ENCODE measurements around the gene FAU. TPM values are rescaled to one million over a fixed set of nuclear protein-coding genes. Genes with fewer than 3 reads are reported as not detected.
A peak's percentile ranks its signal among the peaks of the same experiment; 100 is the strongest.

FAU gene
- total and polyA plus RNA-seq, 9 of the 15 experiments (the other 6 are each of a cell fraction or from before 2014, with no cell fraction given), result 433 to 1,827 (median 942) TPM

- TF ChIP-seq BRD4 (IDR thresholded peaks at IDR 0.05) (0 out of 2 replicates have a peak, but pooled peaks have one; percentile 46), ZBTB9 (CRISPR knock-in tag; IDR thresholded peaks at IDR 0.05) (peak; percentile 70), NONO (IDR thresholded peaks at IDR 0.05; ENCODE audit: low read depth in 2 of 2, low read length in 1 of 2) (peak in 1 of 2 experiments; percentile 12; a peak in 1 of 4 replicates), ARID2 (IDR thresholded peaks at IDR 0.05) (peak; percentile 26; the same call in 1 of the 2 replicates), GTF2E2 (tag; IDR thresholded peaks at IDR 0.05) (no peak; the same call in 1 of the 2 replicates), KDM4B (IDR thresholded peaks at IDR 0.05; ENCODE audit: borderline replicate concordance in 2 of 2, low read depth in 1 of 2) (peak in 1 of 2 experiments; percentile 85; a peak in 2 of 4 replicates), NFIC (IDR thresholded peaks at IDR 0.05) (0 out of 2 replicates have a peak, but pooled peaks have one; percentile 17), TOE1 (IDR thresholded peaks at IDR 0.05; ENCODE audit: borderline replicate concordance) (peak; percentile 75; the same call in 1 of the 2 replicates), TOE1 (CRISPR knock-in tag; IDR thresholded peaks at IDR 0.05; ENCODE audit: borderline replicate concordance, low read depth) (no peak), ZNF282 (CRISPR knock-in tag; IDR thresholded peaks at IDR 0.05) (peak; percentile 89), ZNF274 (IDR thresholded peaks at IDR 0.05; ENCODE audit: borderline replicate concordance, low read depth, low read length) (no peak), RAD21 (CRISPR knock-in tag; conservative IDR thresholded peaks at IDR 0.05 in 1 of 2, IDR thresholded peaks at IDR 0.05 in 1 of 2) (peak; percentile 84 to 85), MTF1 (CRISPR knock-in tag; IDR thresholded peaks at IDR 0.05; ENCODE audit: borderline replicate concordance) (no peak), GABPA (tag; conservative IDR thresholded peaks at IDR 0.05; ENCODE audit: low read depth) (peak; percentile 99), ZC3H8 (IDR thresholded peaks at IDR 0.05) (peak; percentile 16; the same call in 1 of the 2 replicates), MAFK (IDR thresholded peaks at IDR 0.05; ENCODE audit: low read length) (no peak), RFX5 (IDR thresholded peaks at IDR 0.05; ENCODE audit: low read depth, low read length) (no peak), CREM (IDR thresholded peaks at IDR 0.05; ENCODE audit: low read depth) (peak; percentile 96), TEAD4 (IDR thresholded peaks at IDR 0.05; ENCODE audit: low read length) (no peak), TEAD4 (CRISPR knock-in tag; IDR thresholded peaks at IDR 0.05; ENCODE audit: borderline replicate concordance) (peak; percentile 35; the same call in 1 of the 2 replicates), PHF20 (IDR thresholded peaks at IDR 0.05; ENCODE audit: partially characterized antibody) (peak; percentile 90)
- TF ChIP-seq, protein P1, sequence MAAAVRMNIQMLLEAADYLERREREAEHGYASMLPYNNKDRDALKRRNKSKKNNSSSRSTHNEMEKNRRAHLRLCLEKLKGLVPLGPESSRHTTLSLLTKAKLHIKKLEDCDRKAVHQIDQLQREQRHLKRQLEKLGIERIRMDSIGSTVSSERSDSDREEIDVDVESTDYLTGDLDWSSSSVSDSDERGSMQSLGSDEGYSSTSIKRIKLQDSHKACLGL (CRISPR knock-in tag; IDR thresholded peaks at IDR 0.05; ENCODE audit: borderline replicate concordance, poor library complexity, severe bottlenecking), result peak; percentile 56
- TF ChIP-seq, protein P2, sequence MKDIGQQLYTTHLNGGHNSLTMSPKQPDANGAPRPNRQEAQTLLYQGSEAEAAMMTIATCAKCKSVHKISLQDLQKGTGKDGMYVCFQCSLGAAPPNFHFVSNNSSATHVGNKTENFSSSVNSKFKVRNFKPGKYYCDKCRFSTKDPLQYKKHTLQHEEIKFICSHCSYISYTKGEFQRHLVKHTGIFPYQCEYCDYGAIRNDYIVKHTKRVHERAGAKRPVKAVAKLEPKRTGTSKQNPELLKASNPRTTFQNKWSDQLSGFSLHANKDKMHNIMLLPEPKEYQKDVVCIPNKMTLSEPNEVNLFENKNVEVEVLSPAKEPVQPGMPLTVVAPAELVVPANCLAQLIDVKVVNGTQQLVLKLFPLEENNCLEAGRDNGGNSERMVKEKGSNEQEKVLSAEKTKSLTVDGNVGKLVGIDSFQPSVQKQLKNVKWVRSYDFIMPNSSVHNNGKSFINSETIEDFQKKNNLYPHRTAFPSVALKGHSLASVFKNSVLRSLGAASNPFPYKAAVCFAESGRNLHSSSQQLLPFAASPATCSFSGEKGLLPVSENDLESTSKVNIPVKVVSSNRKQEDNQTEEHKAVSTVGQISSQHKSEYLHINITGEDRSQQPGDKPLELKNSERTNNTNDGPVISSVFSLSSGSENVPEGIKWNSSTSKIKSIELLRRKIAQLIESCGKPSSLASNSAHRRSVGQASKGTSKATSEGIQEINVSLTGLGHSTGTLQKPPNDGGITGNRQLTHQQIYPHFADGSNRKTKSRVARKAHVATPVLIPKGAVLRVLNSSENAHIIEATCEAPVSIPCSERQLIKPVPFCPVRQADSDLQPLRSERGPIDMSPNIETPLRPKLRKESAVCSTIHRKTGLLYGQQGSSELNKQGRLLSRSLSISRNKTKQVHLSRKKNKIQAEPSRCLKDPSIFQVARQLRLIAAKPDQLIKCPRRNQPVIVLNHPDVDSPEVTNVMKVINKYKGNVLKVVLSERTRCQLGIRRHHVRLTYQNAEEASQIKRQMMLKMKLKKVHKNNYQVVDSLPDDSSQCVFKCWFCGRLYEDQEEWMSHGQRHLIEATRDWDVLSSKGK (CRISPR knock-in tag; IDR thresholded peaks at IDR 0.05), result no peak
These were observed 4.5 kb downstream of the FAU start, which contains the start of gene ZNHIT2 (continued) for GRCh38 chr11:65117206-65118096.
